ENCODE results near the gene LCORL. TPM values are rescaled to one million over a fixed set of nuclear protein-coding genes. Genes with fewer than 3 reads are reported as not detected.
"Not testable (repeated sequence)": the region's sequence is repeated elsewhere in the genome, so short reads cannot be mapped to it uniquely, and the experiment has no call there.

LCORL gene
- total RNA-seq = 1 to 10 TPM; 4.6 to 7.1 TPM

GRCh38 chr4:18021720-18022571 lies at the start of gene LCORL:
Gene LCORL (minus strand): TSS chr4:18021755. CDS start chr4:18021751, 4 bp downstream.
- peak within 1 kb of the TSS; percentile 89 for H3K27ac Mint-ChIP-seq

GRCh38 chr4:18069810-18070209 lies 48.3 kb upstream of the LCORL start:
- H3K4me3 Mint-ChIP-seq = no peak overlapping the region
- no peaks in the 10 kb centered on the region for H3K36me3 Mint-ChIP-seq
- no peak overlapping the region for H3K27ac Mint-ChIP-seq
- no peaks in the 10 kb centered on the region for H3K4me1 Mint-ChIP-seq
- no peak for DNase-seq
- H3K27me3 Mint-ChIP-seq = peaks cover 46% of the 10 kb centered on the region
- no peaks in the 10 kb centered on the region for H3K9me3 Mint-ChIP-seq

More at GRCh38 chr4:18021720-18022571, at the start of gene LCORL:
- Mint-ChIP-seq H3K4me3 (peak within 1 kb of the TSS; percentile 97), H3K27me3 (peaks cover 16% of the 10 kb centered on the region), H3K9me3 (no peaks in the 10 kb centered on the region), H3K36me3 (no peaks in the 10 kb centered on the region), H3K4me1 (peaks cover 18% of the 10 kb centered on the region)
- peak; percentile 90 for DNase-seq

GRCh38 chr4:18067031-18067430 lies 45.5 kb upstream of the LCORL start:
- H3K4me1 Mint-ChIP-seq = no peaks in the 10 kb centered on the region
- no peak overlapping the region for H3K4me3 Mint-ChIP-seq
- no peak for DNase-seq
- no peak overlapping the region for H3K27ac Mint-ChIP-seq
- H3K27me3 Mint-ChIP-seq = peaks cover 59% of the 10 kb centered on the region
- H3K36me3 Mint-ChIP-seq = no peaks in the 10 kb centered on the region
- H3K9me3 Mint-ChIP-seq = peaks cover 14% of the 10 kb centered on the region

- no peak overlapping the region for H3K27ac Mint-ChIP-seq
- peaks cover 14% of the 10 kb centered on the region for H3K9me3 Mint-ChIP-seq
- no peak overlapping the region for H3K4me3 Mint-ChIP-seq
- no peaks in the 10 kb centered on the region for H3K36me3 Mint-ChIP-seq
- peaks cover 1% of the 10 kb centered on the region for H3K4me1 Mint-ChIP-seq
- DNase-seq = no peak
- H3K27me3 Mint-ChIP-seq = peaks cover 51% of the 10 kb centered on the region
Measured at GRCh38 chr4:18063079-18063478, 41.5 kb upstream of the LCORL start.

GRCh38 chr4:18057821-18058533 lies 36.4 kb upstream of the LCORL start:
- no peaks in the 10 kb centered on the region for H3K36me3 Mint-ChIP-seq
- no peak for DNase-seq
- H3K27me3 Mint-ChIP-seq = peaks cover 55% of the 10 kb centered on the region
- H3K4me3 Mint-ChIP-seq = no peak overlapping the region
- no peak overlapping the region for H3K27ac Mint-ChIP-seq
- peaks cover 11% of the 10 kb centered on the region for H3K4me1 Mint-ChIP-seq
- H3K9me3 Mint-ChIP-seq = peaks cover 4% of the 10 kb centered on the region

GRCh38 chr4:18056030-18056429 lies 34.5 kb upstream of the LCORL start:
- no peaks in the 10 kb centered on the region for H3K36me3 Mint-ChIP-seq

GRCh38 chr4:18052158-18052557 lies 30.6 kb upstream of the LCORL start:
- no peaks in the 10 kb centered on the region for H3K9me3 Mint-ChIP-seq
- no peak for DNase-seq
- H3K27ac Mint-ChIP-seq = no peak overlapping the region
- H3K27me3 Mint-ChIP-seq = peaks cover 40% of the 10 kb centered on the region
- H3K36me3 Mint-ChIP-seq = no peaks in the 10 kb centered on the region
- no peak overlapping the region for H3K4me3 Mint-ChIP-seq
- H3K4me1 Mint-ChIP-seq = peaks cover 5% of the 10 kb centered on the region

More at GRCh38 chr4:18056030-18056429, 34.5 kb upstream of the LCORL start:
- H3K27ac Mint-ChIP-seq = no peak overlapping the region
- H3K4me3 Mint-ChIP-seq = no peak overlapping the region
- peaks cover 11% of the 10 kb centered on the region for H3K4me1 Mint-ChIP-seq
- no peak for DNase-seq
- no peaks in the 10 kb centered on the region for H3K9me3 Mint-ChIP-seq
- H3K27me3 Mint-ChIP-seq = peaks cover 48% of the 10 kb centered on the region

- no peaks in the 10 kb centered on the region for H3K9me3 Mint-ChIP-seq
- H3K27ac Mint-ChIP-seq = no peak overlapping the region
- H3K36me3 Mint-ChIP-seq = no peaks in the 10 kb centered on the region
- DNase-seq = no peak
- peaks cover 5% of the 10 kb centered on the region for H3K4me1 Mint-ChIP-seq
- no peak overlapping the region for H3K4me3 Mint-ChIP-seq
- H3K27me3 Mint-ChIP-seq = peaks cover 36% of the 10 kb centered on the region
Measured at GRCh38 chr4:18051281-18051680, 29.7 kb upstream of the LCORL start.

GRCh38 chr4:18050448-18050847 lies 28.9 kb upstream of the LCORL start:
- no peak for DNase-seq
- H3K27me3 Mint-ChIP-seq = peaks cover 28% of the 10 kb centered on the region
- H3K4me1 Mint-ChIP-seq = no peaks in the 10 kb centered on the region
- H3K4me3 Mint-ChIP-seq = no peak overlapping the region
- H3K27ac Mint-ChIP-seq = no peak overlapping the region
- no peaks in the 10 kb centered on the region for H3K9me3 Mint-ChIP-seq
- H3K36me3 Mint-ChIP-seq = no peaks in the 10 kb centered on the region

- H3K4me3 Mint-ChIP-seq = no peak overlapping the region
- H3K4me1 Mint-ChIP-seq = no peaks in the 10 kb centered on the region
- peaks cover 24% of the 10 kb centered on the region for H3K27me3 Mint-ChIP-seq
- no peak overlapping the region for H3K27ac Mint-ChIP-seq
- H3K9me3 Mint-ChIP-seq = no peaks in the 10 kb centered on the region
- DNase-seq = no peak
- no peaks in the 10 kb centered on the region for H3K36me3 Mint-ChIP-seq
Measured at GRCh38 chr4:18049446-18049845, 27.9 kb upstream of the LCORL start.

GRCh38 chr4:18042754-18043153 lies 21.2 kb upstream of the LCORL start:
- H3K27ac Mint-ChIP-seq = no peak overlapping the region
- H3K4me3 Mint-ChIP-seq = no peak overlapping the region
- peaks cover 7% of the 10 kb centered on the region for H3K27me3 Mint-ChIP-seq
- H3K4me1 Mint-ChIP-seq = no peaks in the 10 kb centered on the region
- no peaks in the 10 kb centered on the region for H3K9me3 Mint-ChIP-seq
- no peak for DNase-seq
- H3K36me3 Mint-ChIP-seq = no peaks in the 10 kb centered on the region

- no peak overlapping the region for H3K27ac Mint-ChIP-seq
- peaks cover 9% of the 10 kb centered on the region for H3K27me3 Mint-ChIP-seq
- H3K4me1 Mint-ChIP-seq = no peaks in the 10 kb centered on the region
- H3K9me3 Mint-ChIP-seq = no peaks in the 10 kb centered on the region
- no peak for DNase-seq
- H3K4me3 Mint-ChIP-seq = no peak overlapping the region
- H3K36me3 Mint-ChIP-seq = no peaks in the 10 kb centered on the region
Measured at GRCh38 chr4:18042012-18042411, 20.5 kb upstream of the LCORL start.

- Mint-ChIP-seq H3K9me3 (no peaks in the 10 kb centered on the region), H3K27ac (no peak overlapping the region), H3K27me3 (peaks cover 12% of the 10 kb centered on the region), H3K4me3 (no peak overlapping the region), H3K36me3 (no peaks in the 10 kb centered on the region), H3K4me1 (no peaks in the 10 kb centered on the region)
- DNase-seq = no peak
Measured at GRCh38 chr4:18041114-18041513, 19.6 kb upstream of the LCORL start.

- H3K27ac Mint-ChIP-seq = no peak overlapping the region
- no peaks in the 10 kb centered on the region for H3K9me3 Mint-ChIP-seq
- H3K4me3 Mint-ChIP-seq = no peak overlapping the region
- no peaks in the 10 kb centered on the region for H3K36me3 Mint-ChIP-seq
- peaks cover 17% of the 10 kb centered on the region for H3K27me3 Mint-ChIP-seq
- no peaks in the 10 kb centered on the region for H3K4me1 Mint-ChIP-seq
- no peak for DNase-seq
Measured at GRCh38 chr4:18039113-18039512, 17.6 kb upstream of the LCORL start.

GRCh38 chr4:18036369-18036768 lies 14.8 kb upstream of the LCORL start:
- H3K27me3 Mint-ChIP-seq = peaks cover 34% of the 10 kb centered on the region
- not testable (repeated sequence) for H3K4me3 Mint-ChIP-seq, H3K9me3 Mint-ChIP-seq, H3K27ac Mint-ChIP-seq, H3K36me3 Mint-ChIP-seq, DNase-seq, H3K4me1 Mint-ChIP-seq
